H1 (cell line): ENCODE data around the gene TGM1. TPM values are rescaled to one million over a fixed set of nuclear protein-coding genes. Genes with fewer than 3 reads are reported as not detected.

Experiments used
- BCL11A ChIP-seq, 2 experiments: IDR thresholded peaks; one replicate each; pipeline ENCODE4 v1.6.1; 2011; ENCODE audit warnings: low read depth in 2 of 2, low read length in 2 of 2, mild to moderate bottlenecking in 2 of 2
- CHD7 ChIP-seq: fragments of 300-600 bp; sonication (generic); IDR thresholded peaks from 2 replicates; pipeline ENCODE4 v1.7.1; 2012; ENCODE audit warnings: low read length, moderate library complexity, mild to moderate bottlenecking, inconsistent platforms; ENCODE audit not compliant: insufficient replicate concordance
- JUND ChIP-seq: IDR thresholded peaks from 2 replicates; pipeline ENCODE4 v1.6.1; 2011; ENCODE audit warnings: mild to moderate bottlenecking, improper control_type of control experiment, low read length
- NRF1 ChIP-seq: IDR thresholded peaks from 2 replicates; pipeline ENCODE4 v1.6.1; 2011; ENCODE audit warnings: mild to moderate bottlenecking, low read depth, low read length, improper control_type of control experiment
- RBBP5 ChIP-seq: IDR thresholded peaks from 2 replicates; pipeline ENCODE4 v1.7.1; 2012; ENCODE audit warnings: low read depth, mild to moderate bottlenecking, inconsistent platforms, low read length, moderate library complexity, borderline replicate concordance
- SP4 ChIP-seq: IDR thresholded peaks from 2 replicates; pipeline ENCODE4 v1.6.1; 2012; ENCODE audit warnings: low read length, inconsistent platforms
- SRF ChIP-seq: IDR thresholded peaks from 2 replicates; pipeline ENCODE4 v1.6.1; 2011; ENCODE audit warnings: mild to moderate bottlenecking, low read depth, low read length, moderate library complexity
- SUZ12 ChIP-seq: fragments of 200-600 bp; sonication (generic); IDR thresholded peaks from 2 replicates; pipeline ENCODE4 v1.6.1; 2012; ENCODE audit warnings: mild to moderate bottlenecking, inconsistent platforms, low read length, moderate library complexity, mixed read lengths
- TEAD4 ChIP-seq: IDR thresholded peaks from 2 replicates; pipeline ENCODE4 v1.6.1; 2012; ENCODE audit warnings: low read depth, low read length, inconsistent platforms, mixed read lengths
- polyA plus RNA-seq, 7 experiments: library from polyadenylated mRNA; depleted of rRNA in 3 of 7; stranded (reverse) in 5 of 7; unstranded in 2 of 7; fragments of >200 nt in 5 of 7; fragments of 200-250 nt in 2 of 7; gene quantifications; 1 replicate in 5 of 7; 2 replicates in 1 of 7; 4 replicates in 1 of 7; pipeline versions ENCODE4 v1.2.1 to v1.2.3, GENCODE V29; 2011 to 2013; ENCODE audit warnings: missing spikeins in 2 of 7, mixed read lengths in 2 of 7
- total RNA-seq: library from RNA; stranded (reverse); fragmentation: NEBNext Ultra II Directional; extraction: Animal tissue kit (Norgen Biotek cat#: 25700); gene quantifications from 2 replicates; pipeline ENCODE4 v1.2.1, GENCODE V29; 2021

TGM1 gene
- total and polyA plus RNA-seq, 2 of the 8 experiments (the other 6 are each of a cell fraction or from before 2014, with no cell fraction given), result 1.8 to 2.2 TPM

GRCh38 chr14:24262821-24263733 lies at the start of gene TGM1 (continued):
- TF ChIP-seq CHD7 (no peak), SP4 (no peak), TEAD4 (no peak), JUND (no peak), RBBP5 (no peak), SRF (no peak), BCL11A (IDR thresholded peaks at IDR 0.05; ENCODE audit: low read depth in 2 of 2, low read length in 2 of 2) (no peak), NRF1 (no peak), SUZ12 (no peak)
